HuH-7.5 (cell line): ENCODE measurements around the gene GSX1.
"Not testable (repeated sequence)": the region's sequence is repeated elsewhere in the genome, so short reads cannot be mapped to it uniquely, and the experiment has no call there.

Experiments
- DNase-seq: peaks from one replicate; pipeline ENCODE4 v3.0.0; 2011; ENCODE audit warnings: low spot score

GSX1 gene

GRCh38 chr13:27794921-27795717, 2.8 kb downstream of the GSX1 start:
- DNase-seq, result no peak

DNA sequence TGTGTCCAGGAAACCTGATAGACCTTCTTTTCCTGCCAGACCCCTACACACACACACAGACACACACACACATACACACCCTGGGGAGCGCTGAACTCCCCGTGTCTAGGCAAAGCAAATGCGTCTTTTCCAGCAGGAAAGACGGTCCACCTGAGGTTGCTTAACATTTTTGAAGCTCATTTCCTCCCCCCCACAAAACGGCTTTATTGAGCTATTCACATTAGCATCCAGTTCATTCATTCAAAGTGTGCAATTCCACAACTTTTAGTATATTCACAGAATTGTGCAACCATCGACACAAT, 3.4 kb downstream of the GSX1 start:
- DNase-seq, result no peak

DNA sequence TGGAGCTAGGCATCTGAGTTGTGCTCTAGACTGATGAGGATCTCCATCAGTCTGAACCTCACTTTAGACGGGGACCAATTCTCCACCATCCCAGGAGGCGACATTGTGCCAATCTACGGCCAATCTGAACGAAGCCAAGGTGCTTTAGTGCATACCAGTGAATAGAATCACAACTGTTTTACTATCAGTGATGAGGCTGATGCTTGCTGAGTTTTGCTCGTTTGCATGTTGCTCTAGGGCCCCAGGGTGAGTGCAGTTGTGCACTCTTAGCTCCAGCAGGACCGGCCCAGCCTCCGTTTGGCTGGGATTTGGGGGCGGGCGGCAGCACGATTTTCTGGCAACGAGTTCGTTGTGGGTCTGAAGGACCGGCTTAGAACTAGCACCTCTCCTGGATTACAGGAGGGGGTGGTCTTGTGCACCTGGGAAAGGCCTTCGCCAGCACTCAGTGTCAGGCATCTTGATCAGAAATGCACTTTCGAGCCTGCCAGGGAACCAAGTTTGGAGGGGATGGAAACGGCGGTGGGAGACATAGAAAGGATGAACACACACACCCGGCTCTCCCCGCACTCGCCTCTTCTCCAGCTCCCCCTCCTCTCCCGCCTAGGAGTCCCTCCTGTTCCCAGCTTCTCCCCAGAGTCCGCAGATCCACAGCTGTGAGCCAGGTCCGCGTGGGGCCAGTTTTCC, 4.4 kb downstream of the GSX1 start:
- DNase-seq, result no peak

DNA sequence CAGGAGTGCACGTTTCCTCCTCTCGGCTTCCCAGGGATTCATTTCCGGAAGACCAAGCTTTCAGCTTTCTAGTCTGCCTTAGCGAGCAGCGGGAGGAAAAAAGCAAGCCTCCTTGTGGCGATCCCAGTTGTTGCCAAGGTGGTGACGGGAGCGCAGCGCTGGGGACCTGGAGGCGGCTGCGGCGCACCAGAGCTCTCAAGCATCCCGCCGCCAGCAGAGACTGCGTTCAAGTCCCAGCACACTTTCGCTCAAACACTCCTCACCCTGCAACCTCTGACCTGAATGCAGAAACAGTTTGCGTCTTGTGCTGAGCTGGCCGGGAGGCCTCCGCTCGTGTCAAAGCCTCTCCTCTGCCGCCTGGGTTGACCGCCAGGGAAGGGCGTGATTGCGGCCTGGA, 4.9 kb downstream of the GSX1 start:
- DNase-seq, result no peak

DNA sequence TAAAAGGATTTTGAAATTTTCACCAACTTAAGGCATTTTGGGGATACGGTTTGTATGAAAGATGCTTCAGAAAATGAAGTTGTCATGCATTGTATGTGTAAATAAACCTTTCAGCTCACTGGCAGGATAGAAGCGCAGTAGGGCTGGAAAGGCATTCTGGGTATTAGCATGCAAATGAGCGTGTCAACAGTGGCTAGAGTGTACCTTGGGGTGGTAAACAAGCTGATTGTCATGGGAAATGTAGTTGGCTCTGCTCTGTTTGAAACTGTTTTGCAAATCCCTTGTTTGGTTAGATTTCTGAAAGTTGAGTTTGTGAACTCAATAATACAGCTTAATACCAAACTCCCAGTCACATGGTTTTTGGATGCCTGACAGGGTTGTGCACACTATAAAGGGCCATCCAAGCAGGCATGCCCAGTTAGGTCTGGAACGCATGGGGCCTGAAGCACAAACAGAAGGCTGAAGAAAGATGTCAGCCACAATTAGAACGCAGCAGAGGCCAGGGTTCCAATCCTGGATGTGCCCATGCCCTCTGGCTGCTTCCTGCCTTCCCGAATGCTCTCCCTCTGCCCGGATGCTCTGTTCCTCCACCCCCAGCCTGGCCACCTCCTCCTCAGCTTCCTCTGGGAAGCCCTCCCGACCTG, 14.6 kb downstream of the GSX1 start:
- DNase-seq, result no peak

DNA sequence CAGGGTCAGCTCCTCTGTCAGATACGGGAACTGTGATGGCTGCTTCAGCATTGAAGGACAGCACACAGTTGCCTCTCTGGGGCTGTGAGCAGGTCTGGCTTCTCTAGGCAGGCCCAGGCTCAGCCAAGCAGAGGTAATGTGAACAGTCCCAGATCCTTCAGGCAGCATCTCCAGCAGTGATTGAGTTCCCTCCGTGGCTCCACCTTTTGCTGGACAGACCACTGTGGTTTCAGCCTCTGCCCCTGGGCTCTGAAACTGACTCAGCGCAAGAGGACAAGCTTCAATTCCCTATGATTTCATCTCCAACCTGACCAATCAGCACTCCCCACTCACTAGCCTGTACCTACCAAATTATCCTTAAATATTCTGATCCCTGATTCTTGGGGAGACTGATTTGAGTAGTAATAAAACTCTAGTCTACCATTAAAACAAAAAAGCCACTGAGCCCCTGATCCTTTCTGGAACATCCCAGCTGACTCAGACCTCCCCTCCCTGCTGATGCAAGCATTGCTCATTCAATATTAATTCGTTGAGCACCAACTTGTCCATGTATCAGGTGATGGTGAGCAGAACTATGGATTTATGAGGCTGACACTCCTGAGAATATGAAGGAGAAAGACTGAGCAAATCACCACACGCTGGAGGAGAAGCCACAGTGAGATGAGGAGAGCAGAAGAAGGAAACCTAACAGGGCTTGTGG, 16.7 kb downstream of the GSX1 start:
- no peak for DNase-seq

DNA sequence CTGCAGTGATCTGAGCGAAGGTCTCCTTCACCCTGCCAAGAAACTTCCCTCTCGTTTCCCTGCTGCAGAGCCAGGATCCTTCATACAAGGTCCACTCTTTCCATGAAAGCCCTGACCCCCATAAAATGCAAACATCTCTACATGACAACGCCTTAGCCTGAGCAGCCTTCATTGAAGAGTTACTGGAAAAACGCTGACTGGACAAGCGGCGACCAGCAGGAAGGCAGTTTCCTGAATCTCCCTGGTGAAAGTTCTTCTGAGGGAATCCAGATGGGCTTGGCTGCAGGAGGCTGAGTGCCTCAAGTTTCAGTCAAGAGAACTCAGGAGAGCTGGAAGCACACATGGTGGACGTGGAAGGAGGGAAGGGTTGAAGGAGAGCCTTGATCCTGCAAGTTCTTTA, 17.7 kb downstream of the GSX1 start:
- no peak for DNase-seq

GRCh38 chr13:27810461-27810860, 18.2 kb downstream of the GSX1 start:
- DNase-seq, result no peak

- DNase-seq, result no peak
Measured at GRCh38 chr13:27813826-27814225, 21.5 kb downstream of the GSX1 start.

DNA sequence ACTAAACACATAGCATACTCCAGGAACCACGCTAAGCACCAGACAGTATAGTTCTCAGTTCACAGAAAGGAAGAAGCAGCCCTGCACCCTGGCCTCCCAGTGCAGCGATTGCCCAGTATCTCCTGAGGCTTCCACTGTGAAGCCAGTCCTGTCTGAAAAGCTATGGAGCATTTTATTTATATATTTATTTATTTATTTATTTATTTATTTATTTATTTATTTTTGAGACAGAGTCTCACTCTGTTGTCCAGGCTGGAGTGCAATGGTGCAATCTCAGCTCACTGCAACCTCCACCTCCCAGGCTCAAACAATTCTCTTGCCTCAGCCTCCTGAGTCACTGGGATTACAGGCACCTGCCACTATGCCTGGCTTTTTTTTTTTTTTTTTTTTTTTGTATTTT, 25.5 kb downstream of the GSX1 start:
- DNase-seq, result not testable (repeated sequence)

DNA sequence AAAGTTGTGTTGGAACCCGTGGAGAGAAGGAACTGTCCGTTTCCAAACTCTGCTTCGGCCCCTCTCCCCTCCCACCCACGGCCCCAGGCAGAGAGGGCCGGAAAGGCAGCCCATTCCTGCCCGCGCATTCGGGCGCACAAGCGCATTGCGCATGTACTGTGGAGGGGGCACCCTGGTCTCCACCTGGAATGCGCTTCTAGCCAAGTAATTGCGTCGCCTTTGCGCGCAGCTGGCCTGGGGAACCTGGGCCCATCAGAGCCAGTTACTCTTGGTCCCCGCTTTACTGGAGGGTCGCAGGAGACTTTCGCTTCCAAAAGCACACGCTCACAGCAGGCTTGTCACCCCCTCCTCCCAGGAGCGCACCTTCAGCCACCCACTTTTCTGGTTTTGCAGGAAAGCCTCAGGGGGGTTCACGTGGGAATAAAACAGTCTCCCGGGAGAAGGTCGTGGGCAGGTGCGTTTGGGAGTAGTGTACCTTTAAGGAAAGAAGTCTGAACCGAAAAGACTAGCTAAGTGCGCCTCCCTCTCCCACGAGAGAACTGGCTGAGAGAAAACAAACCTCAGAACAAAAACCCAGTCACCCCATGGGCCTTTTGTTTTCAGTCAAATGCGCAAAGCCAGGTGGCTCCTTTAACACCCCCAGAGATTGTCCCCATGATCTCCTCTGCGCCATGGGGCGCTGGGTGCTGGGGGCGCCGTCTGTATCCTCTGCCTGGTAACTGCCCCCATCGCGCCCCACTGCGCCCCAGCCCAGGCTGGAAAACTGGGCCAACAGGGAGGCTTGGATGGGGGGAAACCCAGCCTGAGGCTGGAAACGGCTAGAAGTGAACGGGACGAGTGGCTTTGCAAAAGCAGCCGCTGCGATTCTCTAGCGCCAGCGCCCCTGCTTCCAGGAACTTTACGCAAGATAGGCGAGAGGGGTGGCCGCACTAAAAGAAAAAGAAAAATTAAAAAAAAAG, 28.5 kb downstream of the GSX1 start:
- DNase-seq, result no peak

GRCh38 chr13:27821566-27821965, 29.3 kb downstream of the GSX1 start:
- no peak for DNase-seq

- DNase-seq, result no peak
Measured at GRCh38 chr13:27822258-27822872, 30.1 kb downstream of the GSX1 start.

DNA sequence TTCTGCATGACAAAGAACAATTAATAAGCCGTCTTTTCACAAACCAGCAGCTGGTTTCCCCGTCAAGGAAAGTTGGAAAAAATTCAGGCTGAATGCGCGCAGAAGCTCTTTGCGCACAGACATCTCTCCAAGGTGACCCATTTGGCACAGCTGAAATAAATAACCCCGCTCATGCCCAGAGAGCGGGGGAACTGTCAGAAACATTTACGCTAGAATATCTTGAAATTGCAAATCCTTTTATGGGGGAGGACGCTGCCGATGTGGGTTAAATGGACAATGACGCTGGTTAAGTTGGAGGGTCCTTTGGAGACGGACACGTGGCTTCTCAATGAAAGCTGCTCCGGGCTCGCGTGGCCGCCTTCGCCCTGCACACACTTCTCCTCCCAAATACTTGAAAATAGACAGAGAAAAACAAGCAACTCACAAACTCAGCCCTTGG, 30.6 kb downstream of the GSX1 start:
- DNase-seq, result no peak

GRCh38 chr13:27824121-27824520, 31.8 kb downstream of the GSX1 start:
- DNase-seq, result no peak

DNA sequence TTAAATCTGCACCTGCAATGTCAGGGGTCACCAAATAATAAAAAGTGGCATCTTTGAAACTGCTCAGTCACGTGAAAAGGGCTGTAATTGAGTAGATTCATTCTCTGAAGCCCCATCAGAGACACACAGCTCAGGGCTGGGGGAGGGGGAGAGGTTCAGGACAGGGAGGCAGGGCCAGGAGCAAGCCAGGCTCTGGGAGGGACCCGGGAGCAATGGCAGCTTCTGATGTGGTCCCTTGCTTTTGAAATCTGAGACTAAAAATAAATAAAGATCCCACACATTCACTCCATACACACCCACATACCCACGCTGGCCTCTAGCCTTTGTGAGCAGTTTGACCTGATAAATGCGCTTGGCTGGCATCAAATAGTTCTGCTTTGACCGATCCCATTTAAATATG, 32.8 kb downstream of the GSX1 start:
- DNase-seq, result no peak

GRCh38 chr13:27826379-27827353, 34.4 kb downstream of the GSX1 start:
- peak; percentile 82 for DNase-seq

- no peak for DNase-seq
Measured at GRCh38 chr13:27827646-27828045, 35.4 kb downstream of the GSX1 start.

DNA sequence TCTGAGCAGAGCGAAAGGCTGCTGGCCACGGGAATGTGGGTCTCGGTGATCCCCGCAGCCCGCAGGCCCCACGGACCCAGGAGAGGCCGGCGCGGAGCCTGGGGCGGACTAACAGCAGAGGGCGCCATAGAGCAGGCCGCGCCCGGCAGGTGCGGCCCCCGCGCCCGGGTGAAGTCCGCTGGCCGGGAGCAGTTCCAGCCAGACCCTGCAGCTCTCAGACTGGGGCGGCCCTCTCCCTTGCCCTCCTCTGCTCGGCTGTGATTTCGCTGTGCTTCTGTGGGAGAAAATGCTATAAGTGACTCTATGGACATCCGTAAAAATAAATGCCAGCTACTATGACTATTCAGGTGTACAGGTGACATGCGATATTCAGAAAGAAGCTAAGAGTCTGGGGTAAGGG, 37.7 kb downstream of the GSX1 start:
- peak; percentile 76 for DNase-seq

DNA sequence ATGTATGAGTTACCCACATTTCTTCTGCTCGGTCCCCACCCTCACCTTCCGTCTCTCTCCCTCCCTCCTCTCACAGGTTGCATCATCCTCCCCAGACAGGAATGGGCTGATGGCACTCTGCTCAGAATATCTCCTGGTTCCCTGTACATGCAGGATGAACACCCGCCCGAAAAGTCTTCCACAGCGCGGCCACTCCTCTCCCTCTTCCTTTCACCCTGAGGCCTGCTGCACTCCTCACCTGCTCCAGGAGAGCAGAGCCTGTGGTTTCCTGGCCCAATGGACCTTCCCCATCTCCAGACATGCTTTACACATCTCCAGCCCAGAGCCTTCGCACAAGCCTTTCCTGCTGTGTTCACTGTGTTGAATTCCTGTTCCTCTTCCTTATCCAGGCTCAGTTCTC, 40.9 kb downstream of the GSX1 start:
- no peak for DNase-seq
